K562 (cell line): ENCODE data around the gene RUSC1. TPM values are rescaled to one million over a fixed set of nuclear protein-coding genes. Genes with fewer than 3 reads are reported as not detected.

Experiments used
- ARID2 ChIP-seq: fragments of 450-650 bp; IDR thresholded peaks from 2 replicates; pipeline ENCODE4 v1.6.1; 2017; ENCODE audit warnings: antibody characterized with exemption, mild to moderate bottlenecking
- DIDO1 ChIP-seq: fragments of 450-650 bp; IDR thresholded peaks from 2 replicates; pipeline ENCODE4 v1.6.1; 2016; ENCODE audit warnings: low read depth, missing biosample characterization, missing genetic modification characterization
- EGR1 ChIP-seq: fragments of 450-650 bp; conservative IDR thresholded peaks from 2 replicates; pipeline ENCODE4 v1.6.1; 2017; ENCODE audit warnings: mild to moderate bottlenecking
- ELF4 ChIP-seq: fragments of 450-650 bp; formaldehyde crosslinking; IDR thresholded peaks from 2 replicates; pipeline ENCODE4 v1.4.0; 2022; ENCODE audit warnings: missing genetic modification characterization
- GABPA ChIP-seq: fragments of 200-800 bp; sonication (Bioruptor generic); conservative IDR thresholded peaks from 2 replicates; pipeline ENCODE4 v1.6.1; 2016; ENCODE audit warnings: low read depth, missing genetic modification characterization, missing compliant biosample characterization
- HMBOX1 ChIP-seq: sonication (generic); IDR thresholded peaks from 2 replicates; pipeline ENCODE4 v1.6.1; 2016
- HOMEZ ChIP-seq: fragments of 250-450 bp; sonication (Bioruptor Pico); IDR thresholded peaks from 2 replicates; pipeline ENCODE4 v1.4.0; 2020; ENCODE audit warnings: mild to moderate bottlenecking, moderate library complexity
- KLF1 ChIP-seq: fragments of 450-650 bp; IDR thresholded peaks from 2 replicates; pipeline ENCODE4 v1.6.1; 2016; ENCODE audit warnings: missing genetic modification characterization, missing compliant biosample characterization
- KLF13 ChIP-seq: fragments of 450-650 bp; IDR thresholded peaks from 2 replicates; pipeline ENCODE4 v1.6.1; 2016; ENCODE audit warnings: missing genetic modification characterization, low read depth, mild to moderate bottlenecking, missing compliant biosample characterization, moderate library complexity, borderline replicate concordance
- MEF2A ChIP-seq: IDR thresholded peaks from 2 replicates; pipeline ENCODE4 v1.6.1; 2011; ENCODE audit warnings: low read depth, mild to moderate bottlenecking, low read length, moderate library complexity; ENCODE audit not compliant: control insufficient read depth
- NR1H2 ChIP-seq: sonication (generic); formaldehyde crosslinking; IDR thresholded peaks from 2 replicates; pipeline ENCODE4 v1.4.0; 2020; ENCODE audit warnings: mild to moderate bottlenecking, missing genetic modification reagents
- POLR2AphosphoS5 ChIP-seq: IDR thresholded peaks from 2 replicates; pipeline ENCODE4 v1.6.1; 2011; ENCODE audit warnings: mild to moderate bottlenecking, low read depth, low read length, moderate library complexity; ENCODE audit not compliant: control insufficient read depth, insufficient read depth
- POLR2G ChIP-seq: fragments of 200-400 bp; formaldehyde crosslinking; IDR thresholded peaks from 2 replicates; pipeline ENCODE4 v1.6.1; 2017; ENCODE audit warnings: low read depth, mild to moderate bottlenecking, antibody characterized with exemption, low read length, moderate library complexity
- PTBP1 ChIP-seq: fragments of 200-400 bp; formaldehyde crosslinking; IDR thresholded peaks from 2 replicates; pipeline ENCODE4 v1.6.1; 2017; ENCODE audit warnings: low read depth, low read length
- SIN3A ChIP-seq, 2 experiments: fragments of 150-350 bp in 1 of 2; IDR thresholded peaks; 2 replicates each; pipeline ENCODE4 v1.6.1; 2011 to 2016; ENCODE audit warnings: borderline replicate concordance in 2 of 2, low read depth in 2 of 2, low read length in 2 of 2, mild to moderate bottlenecking in 2 of 2, moderate library complexity in 2 of 2; ENCODE audit not compliant: control insufficient read depth in 1 of 2
- SMC3 ChIP-seq: conservative IDR thresholded peaks from 2 replicates; pipeline ENCODE4 v1.6.1; 2011; ENCODE audit warnings: low read depth, low read length, improper control_type of control experiment; ENCODE audit not compliant: insufficient read depth
- USF2 ChIP-seq: sonication (generic); formaldehyde crosslinking; IDR thresholded peaks from 2 replicates; pipeline ENCODE4 v1.5.0; 2020; ENCODE audit warnings: missing genetic modification reagents
- ZHX1 ChIP-seq: fragments of 150-350 bp; conservative IDR thresholded peaks from 2 replicates; pipeline ENCODE4 v1.6.1; 2014; ENCODE audit warnings: low read length
- ZNF639 ChIP-seq, 2 experiments: fragments of 200-800 bp in 1 of 2; sonication (Bioruptor generic) in 1 of 2; sonication (generic) in 1 of 2; formaldehyde crosslinking in 1 of 2; IDR thresholded peaks in 1 of 2; conservative IDR thresholded peaks in 1 of 2; 2 replicates each; pipeline versions ENCODE4 v1.5.0 to v1.6.1; 2016 to 2020; ENCODE audit warnings: missing compliant biosample characterization in 1 of 2, missing genetic modification characterization in 1 of 2, missing genetic modification reagents in 1 of 2
- ZNF778 ChIP-seq: fragments of 450-650 bp; formaldehyde crosslinking; IDR thresholded peaks from 2 replicates; pipeline ENCODE4 v1.4.0; 2020; ENCODE audit warnings: mild to moderate bottlenecking, moderate library complexity
- polyA plus RNA-seq, 8 experiments: library from polyadenylated mRNA; depleted of rRNA in 4 of 8; stranded (reverse) in 5 of 8; unstranded in 3 of 8; fragments of >200 nt; fragmentation: Nextera tagmentation in 2 of 8; fragmentation: Illumina TruSeq in 1 of 8; extraction: Ambion mirVana in 2 of 8; extraction: Trizol in 1 of 8; gene quantifications; 2 replicates each; pipeline versions ENCODE4 v1.2.1 to v1.2.3, GENCODE V29; 2011 to 2014; ENCODE audit warnings: inconsistent platforms in 1 of 8, missing spikeins in 1 of 8
- total RNA-seq, 7 experiments: library from RNA; depleted of rRNA in 6 of 7; stranded (reverse); fragments of >200 nt in 6 of 7; fragmentation: Illumina TruSeq in 2 of 7; extraction: Trizol in 2 of 7; gene quantifications; 2 replicates each; pipeline versions ENCODE4 v1.2.1 to v1.2.3, GENCODE V29; 2011 to 2021; ENCODE audit warnings: low replicate concordance in 1 of 7

RUSC1 gene
- total and polyA plus RNA-seq, 9 of the 15 experiments (the other 6 are each of a cell fraction or from before 2014, with no cell fraction given), result 5.7 to 68.3 (median 33.6) TPM

- TF ChIP-seq HOMEZ (CRISPR knock-in tag), result no peak
- 0 out of 4 replicates have a peak, but pooled peaks of 1 of the 2 experiments have one; percentile 6 for TF ChIP-seq SIN3A (IDR thresholded peaks at IDR 0.05; ENCODE audit: borderline replicate concordance in 2 of 2, control insufficient read depth in 1 of 2, low read depth in 2 of 2, low read length in 2 of 2)
- no peak for TF ChIP-seq ELF4 (CRISPR knock-in tag)
- no peak; a peak in 1 of 4 replicates for TF ChIP-seq ZNF639 (CRISPR knock-in tag; conservative IDR thresholded peaks at IDR 0.05 in 1 of 2, IDR thresholded peaks at IDR 0.05 in 1 of 2)
- TF ChIP-seq POLR2AphosphoS5, result peak; percentile 38
- TF ChIP-seq EGR1, result peak; percentile 63
- TF ChIP-seq USF2 (CRISPR knock-in tag), result no peak
- TF ChIP-seq PTBP1, result no peak
- TF ChIP-seq KLF13 (tag), result no peak
- no peak for TF ChIP-seq NR1H2 (CRISPR knock-in tag)
- TF ChIP-seq MEF2A, result no peak
- TF ChIP-seq DIDO1, result no peak
- TF ChIP-seq POLR2G, result peak; percentile 43
- no peak for TF ChIP-seq ZHX1
- no peak for TF ChIP-seq GABPA (tag)
- no peak for TF ChIP-seq ZNF778 (CRISPR knock-in tag)
- TF ChIP-seq HMBOX1, result peak; percentile 50; the same call in 1 of the 2 replicates
- peak; percentile 85 for TF ChIP-seq KLF1 (tag)
- TF ChIP-seq SMC3, result 0 out of 2 replicates have a peak, but pooled peaks have one; percentile 5
- no peak for TF ChIP-seq ARID2
These were observed 11.2 kb upstream of the RUSC1 start (continued) for GRCh38 chr1:155309423-155310021.
